Kidney (tissue), 14 donors: ENCODE data around the gene CRIP1. TPM values are rescaled to one million over a fixed set of nuclear protein-coding genes. Genes with fewer than 3 reads are reported as not detected.

Source experiments
- DNase-seq, 5 donors: peaks; one replicate each; pipeline ENCODE4 v3.0.0-alpha.2; 2013 to 2020
- FAIRE-seq: peaks from 2 replicates; lab custom pipeline; 2012; peaks lifted over from hg19 to GRCh38; lab: Jason Lieb, UNC
- H3K27ac ChIP-seq, 2 donors: one replicate each; pipeline ENCODE4 v1.7.0; 2013; ENCODE audit warnings: low read depth in 2 of 2, low read length in 2 of 2, inconsistent platforms in 1 of 2
- H3K27me3 ChIP-seq: one replicate; pipeline ENCODE4 v1.7.1; 2013; ENCODE audit warnings: low read length, inconsistent platforms; ENCODE audit not compliant: control insufficient read depth, insufficient read depth
- H3K36me3 ChIP-seq, 3 donors: one replicate each; pipeline versions ENCODE4 v1.7.0 to v1.7.1; 2013; ENCODE audit warnings: low read length in 3 of 3, control low read depth in 1 of 3, inconsistent platforms in 1 of 3; ENCODE audit not compliant: insufficient read depth in 3 of 3, control insufficient read depth in 2 of 3
- H3K4me1 ChIP-seq, 3 donors: one replicate each; pipeline versions ENCODE4 v1.7.0 to v1.7.1; 2013; ENCODE audit warnings: low read length in 3 of 3, inconsistent platforms in 1 of 3, low read depth in 1 of 3; ENCODE audit not compliant: control insufficient read depth in 2 of 3, insufficient read depth in 2 of 3
- H3K4me3 ChIP-seq, 3 donors: one replicate each; pipeline versions ENCODE4 v1.7.0 to v1.8.1; 2013; ENCODE audit warnings: low read length in 3 of 3, control low read depth in 1 of 3, inconsistent platforms in 1 of 3
- H3K9ac ChIP-seq, 3 donors: one replicate each; pipeline versions ENCODE4 v1.7.0 to v1.7.1; 2013; ENCODE audit warnings: low read length in 3 of 3, control low read depth in 1 of 3, inconsistent platforms in 1 of 3
- H3K9me3 ChIP-seq, 3 donors: one replicate each; pipeline versions ENCODE4 v1.7.0 to v1.7.1; 2013; ENCODE audit warnings: low read length in 3 of 3, control low read depth in 1 of 3, inconsistent platforms in 1 of 3; ENCODE audit not compliant: control insufficient read depth in 2 of 3, insufficient read depth in 1 of 3
- intact Hi-C: fragments of 100-400 bp; cut with DNase I; formaldehyde crosslinking; loops from one replicate; pipeline ENCODE4 v1.11.1; 2022
- polyA plus RNA-seq: library from polyadenylated mRNA; stranded (reverse); fragments of 350-450 nt; fragmentation: Illumina TruSeq; extraction: RNeasy Lipid Tissue Mini Kit (QIAGEN cat#74804); gene quantifications from one replicate; pipeline ENCODE4 v1.2.3, GENCODE V29; 2014; ENCODE audit warnings: low read depth, low replicate concordance; ENCODE audit not compliant: insufficient read depth
- total RNA-seq: library from RNA; stranded (reverse); fragmentation: NEBNext Ultra II Directional; extraction: Animal tissue kit (Norgen Biotek cat#: 25700); gene quantifications from one replicate; pipeline ENCODE4 v1.2.1, GENCODE V29; 2021
- TF ChIP-seq, protein P1 (sequence below): IDR thresholded peaks from 3 replicates; pipeline ENCODE4 v1.5.1; 2012; ENCODE audit warnings: mild to moderate bottlenecking, moderate library complexity, borderline replicate concordance; ENCODE audit not compliant: insufficient read depth; ENCODE audit errors: extremely low read depth
- donor health status: control.
- donor health status: control.
- donor health status: control.
- donor health status: control.
- donor health status: control.
- donor health status: DM: yes; HTN: yes; CAD: no.
- donor health status: Normal renal cell carcinoma (clear cell type).

The CRIP1 gene
- total and polyA plus RNA-seq, 2 donors from 2014 or later = 272 to 381 TPM

DNA sequence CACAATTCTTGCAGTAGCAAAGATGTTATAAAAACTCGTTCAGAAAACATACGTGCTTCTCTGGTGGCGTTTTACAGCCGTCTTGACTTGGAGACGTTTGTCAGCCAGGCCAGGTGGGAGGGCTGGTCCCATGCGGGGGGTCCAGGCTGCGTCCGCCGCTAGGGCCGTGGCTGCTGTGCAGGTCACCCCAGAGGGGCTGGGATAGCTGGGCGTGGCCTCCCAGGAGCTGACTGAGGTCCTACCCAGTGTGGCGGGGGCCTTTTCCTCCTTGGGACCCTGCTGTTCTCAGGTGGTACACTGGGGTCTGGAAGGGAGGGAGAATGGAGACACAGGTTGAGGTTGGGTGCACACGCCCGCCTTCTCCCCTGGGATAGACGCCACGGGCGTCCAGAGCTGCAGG is 41.8 kb upstream of the CRIP1 start:
- DNase-seq (peak in 1 of 5 donors; percentile 70), FAIRE-seq (no peak)
- H3K4me1 ChIP-seq = no peaks in the 10 kb centered on the region
- TF ChIP-seq, protein P1, sequence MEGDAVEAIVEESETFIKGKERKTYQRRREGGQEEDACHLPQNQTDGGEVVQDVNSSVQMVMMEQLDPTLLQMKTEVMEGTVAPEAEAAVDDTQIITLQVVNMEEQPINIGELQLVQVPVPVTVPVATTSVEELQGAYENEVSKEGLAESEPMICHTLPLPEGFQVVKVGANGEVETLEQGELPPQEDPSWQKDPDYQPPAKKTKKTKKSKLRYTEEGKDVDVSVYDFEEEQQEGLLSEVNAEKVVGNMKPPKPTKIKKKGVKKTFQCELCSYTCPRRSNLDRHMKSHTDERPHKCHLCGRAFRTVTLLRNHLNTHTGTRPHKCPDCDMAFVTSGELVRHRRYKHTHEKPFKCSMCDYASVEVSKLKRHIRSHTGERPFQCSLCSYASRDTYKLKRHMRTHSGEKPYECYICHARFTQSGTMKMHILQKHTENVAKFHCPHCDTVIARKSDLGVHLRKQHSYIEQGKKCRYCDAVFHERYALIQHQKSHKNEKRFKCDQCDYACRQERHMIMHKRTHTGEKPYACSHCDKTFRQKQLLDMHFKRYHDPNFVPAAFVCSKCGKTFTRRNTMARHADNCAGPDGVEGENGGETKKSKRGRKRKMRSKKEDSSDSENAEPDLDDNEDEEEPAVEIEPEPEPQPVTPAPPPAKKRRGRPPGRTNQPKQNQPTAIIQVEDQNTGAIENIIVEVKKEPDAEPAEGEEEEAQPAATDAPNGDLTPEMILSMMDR = no peak
- H3K27ac ChIP-seq = no peak overlapping the region
- H3K9ac ChIP-seq = no peak overlapping the region
- intact Hi-C loops = no loop called here
- H3K27me3 ChIP-seq = no peaks in the 10 kb centered on the region
- H3K4me3 ChIP-seq = no peak overlapping the region
- peaks cover 0 to 2% (median 0%) of the 10 kb centered on the region in 3 donors for H3K36me3 ChIP-seq
- no peaks in the 10 kb centered on the region for H3K9me3 ChIP-seq

DNA sequence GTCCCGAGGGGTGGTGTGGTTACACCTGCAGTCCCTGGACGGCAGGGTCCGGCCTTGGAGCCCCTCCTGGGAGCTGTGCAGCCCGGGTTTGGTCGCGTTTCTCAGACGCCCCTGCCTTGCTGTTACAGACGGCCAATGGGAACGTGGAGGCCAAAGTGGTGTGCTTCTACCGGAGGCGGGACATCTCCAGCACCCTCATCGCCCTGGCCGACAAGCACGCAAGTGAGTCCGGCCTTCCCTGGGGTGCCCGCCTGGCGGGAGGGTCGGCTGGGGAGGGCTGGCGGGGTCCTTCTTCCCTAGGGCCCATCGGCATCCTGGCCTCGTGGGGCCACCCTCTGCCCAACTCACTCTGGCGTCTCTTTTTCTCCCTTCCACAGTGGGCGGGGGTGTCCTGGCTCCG is 41.4 kb upstream of the CRIP1 start:
- no peaks in the 10 kb centered on the region for H3K27me3 ChIP-seq
- H3K4me1 ChIP-seq = no peaks in the 10 kb centered on the region
- FAIRE-seq (no peak), DNase-seq (peak in 1 of 5 donors; percentile 77)
- intact Hi-C loops = no loop called here
- no peak overlapping the region for H3K9ac ChIP-seq
- H3K36me3 ChIP-seq = peaks cover 0 to 2% (median 0%) of the 10 kb centered on the region in 3 donors
- no peaks in the 10 kb centered on the region for H3K9me3 ChIP-seq
- TF ChIP-seq, protein P1 = no peak
- H3K27ac ChIP-seq = no peak overlapping the region
- no peak overlapping the region for H3K4me3 ChIP-seq

DNA sequence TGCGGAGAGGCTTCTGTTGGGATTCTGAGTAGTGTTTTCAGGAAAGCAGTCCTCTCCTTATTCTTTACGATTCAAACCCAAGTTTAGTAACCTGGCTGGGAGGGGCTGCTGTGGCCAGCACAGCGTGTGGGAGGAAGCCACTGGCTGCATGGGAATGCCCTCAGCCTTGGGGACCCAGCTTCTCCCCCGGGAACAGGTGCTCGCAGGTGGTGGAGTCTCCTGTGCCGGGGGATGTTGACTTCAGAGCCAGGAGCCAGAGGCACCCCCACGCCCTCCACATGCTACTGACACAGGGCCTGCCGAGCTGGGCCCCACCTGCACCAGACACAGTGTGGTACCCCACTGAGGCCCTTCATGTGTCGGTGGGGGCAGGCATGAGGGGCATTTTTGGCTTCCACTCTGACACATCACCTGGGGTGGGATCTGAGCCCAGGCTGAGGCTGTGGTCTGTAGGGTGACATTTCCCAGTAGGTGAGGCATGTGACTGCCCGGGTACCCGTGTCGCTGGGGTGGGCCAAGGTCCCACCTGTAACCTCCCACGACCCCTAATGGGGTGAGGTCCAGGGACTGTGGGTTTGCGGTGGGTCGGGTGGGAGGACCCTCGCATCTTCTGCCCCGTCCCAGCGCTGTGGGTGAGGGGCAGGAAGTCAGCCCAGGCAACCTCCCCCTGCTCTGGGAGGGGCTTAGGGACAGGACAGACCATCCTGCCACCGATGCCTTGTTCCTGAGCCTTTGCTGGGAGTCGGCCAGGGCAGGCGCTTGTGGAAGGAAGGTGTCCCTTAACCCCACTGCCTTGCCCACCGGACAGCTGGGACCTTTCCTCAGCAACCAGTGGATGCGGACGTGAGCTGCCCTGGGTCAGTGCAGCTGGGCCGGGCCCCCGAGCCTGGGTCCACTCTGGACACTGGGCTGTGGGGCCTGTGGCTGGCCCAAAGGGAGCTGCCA is 40.5 kb upstream of the CRIP1 start:
- no peak overlapping the region for H3K9ac ChIP-seq
- peaks cover 0 to 3% (median 0%) of the 10 kb centered on the region in 3 donors for H3K36me3 ChIP-seq
- no peaks in the 10 kb centered on the region for H3K9me3 ChIP-seq
- DNase-seq = peak in 1 of 5 donors; percentile 48
- TF ChIP-seq, protein P1 = no peak
- no peaks in the 10 kb centered on the region for H3K4me1 ChIP-seq
- H3K27ac ChIP-seq = no peak overlapping the region
- no peaks in the 10 kb centered on the region for H3K27me3 ChIP-seq
- intact Hi-C loops = no loop called here
- FAIRE-seq = no peak
- H3K4me3 ChIP-seq = no peak overlapping the region
